HS-5 (cell line): ENCODE measurements around the gene TRIP13.

Source experiments
- DNase-seq: peaks from one replicate; pipeline ENCODE4 v3.0.0-alpha.2; 2012; ENCODE audit warnings: low read depth

TRIP13 gene

DNA sequence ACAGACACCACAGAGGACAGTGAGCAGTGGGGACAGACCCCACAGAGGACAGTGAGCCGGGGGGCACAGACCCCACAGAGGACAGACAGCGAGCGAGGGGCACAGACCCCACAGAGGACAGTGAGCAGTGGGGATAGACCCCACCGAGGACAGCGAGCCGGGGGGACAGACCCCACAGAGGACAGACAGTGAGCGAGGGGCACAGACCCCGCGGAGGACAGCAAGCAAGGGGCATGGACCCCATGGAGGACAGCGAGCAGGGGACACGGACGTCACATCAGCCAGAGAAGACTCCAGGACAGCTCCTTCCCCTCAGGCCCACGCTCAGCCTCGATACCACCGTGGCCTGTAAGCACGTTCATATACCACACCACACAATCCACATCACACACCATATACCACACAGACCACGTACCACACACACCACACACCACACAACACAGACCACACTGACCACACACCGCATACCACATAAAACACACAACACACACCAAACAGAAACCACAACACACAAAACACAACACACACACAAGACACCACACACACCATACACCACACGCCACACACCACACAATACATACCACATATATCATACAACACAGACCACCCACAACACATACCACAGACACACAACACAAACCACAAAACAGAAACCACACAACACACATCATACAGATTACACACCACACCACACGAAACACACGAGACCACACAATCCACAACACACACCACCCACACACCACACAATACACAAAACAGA is 36.7 kb upstream of the TRIP13 start:
- no peak for DNase-seq

DNA sequence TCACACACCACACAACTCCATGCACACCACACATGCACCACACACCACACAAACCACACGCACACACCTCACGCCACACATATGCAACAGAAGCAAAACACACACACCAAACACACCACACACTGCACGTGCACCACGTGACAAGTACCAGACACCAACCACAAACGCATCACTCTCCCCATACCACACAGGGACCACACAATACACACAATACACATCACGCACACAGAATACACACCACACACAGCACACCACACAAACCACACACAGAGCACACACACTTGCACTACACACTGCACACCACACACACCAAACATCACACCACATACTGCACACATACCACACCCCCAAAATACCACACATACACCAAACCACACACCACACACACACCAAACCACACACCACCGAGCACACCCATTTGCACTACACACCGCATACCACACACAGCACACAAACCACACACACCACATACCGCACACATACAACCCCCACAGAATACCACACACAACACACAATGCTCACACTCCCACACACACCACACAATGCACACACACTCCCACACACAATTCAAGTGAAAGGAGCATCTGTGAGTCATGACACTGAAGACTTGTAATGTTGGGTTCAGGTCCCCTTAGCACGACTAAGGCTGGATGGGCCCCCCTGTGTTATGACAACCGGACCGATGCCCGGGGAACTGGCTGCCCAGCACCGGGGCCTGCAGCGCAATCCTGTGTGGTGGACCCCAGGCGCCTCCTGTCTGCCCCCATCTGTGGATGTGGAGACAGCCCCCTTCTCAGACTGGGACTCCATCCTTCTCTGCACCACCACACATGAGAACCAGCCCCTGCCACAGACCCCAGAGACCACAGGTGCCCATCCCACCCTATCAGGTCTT is 35.9 kb upstream of the TRIP13 start:
- DNase-seq = no peak

GRCh38 chr5:858726-859125 is 34.0 kb upstream of the TRIP13 start:
- no peak for DNase-seq

DNA sequence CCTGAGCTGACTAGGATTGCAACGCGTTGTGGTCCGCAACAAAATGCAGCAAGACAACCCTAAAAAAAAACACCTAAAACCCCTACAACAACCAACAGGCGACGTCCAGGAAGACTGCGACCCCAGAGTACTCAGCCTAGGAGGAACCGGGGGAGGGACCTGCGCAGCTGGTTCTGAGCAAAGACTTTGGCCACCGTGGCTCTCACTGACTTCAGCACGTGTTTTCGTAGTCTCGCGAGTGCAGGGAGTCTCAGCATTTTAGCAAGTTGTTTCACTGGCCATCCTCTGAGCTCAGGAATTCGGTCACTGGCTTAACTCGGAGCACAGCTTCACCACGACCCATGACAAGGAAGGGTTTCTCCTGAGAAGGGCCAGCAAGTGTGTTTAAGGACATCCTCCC is 33.3 kb upstream of the TRIP13 start:
- no peak for DNase-seq

GRCh38 chr5:859798-860296 is 32.8 kb upstream of the TRIP13 start:
- DNase-seq = no peak

GRCh38 chr5:860506-861150 is 32.1 kb upstream of the TRIP13 start:
- no peak for DNase-seq

- DNase-seq = no peak
These were observed 31.0 kb upstream of the TRIP13 start for GRCh38 chr5:861442-862366.

DNA sequence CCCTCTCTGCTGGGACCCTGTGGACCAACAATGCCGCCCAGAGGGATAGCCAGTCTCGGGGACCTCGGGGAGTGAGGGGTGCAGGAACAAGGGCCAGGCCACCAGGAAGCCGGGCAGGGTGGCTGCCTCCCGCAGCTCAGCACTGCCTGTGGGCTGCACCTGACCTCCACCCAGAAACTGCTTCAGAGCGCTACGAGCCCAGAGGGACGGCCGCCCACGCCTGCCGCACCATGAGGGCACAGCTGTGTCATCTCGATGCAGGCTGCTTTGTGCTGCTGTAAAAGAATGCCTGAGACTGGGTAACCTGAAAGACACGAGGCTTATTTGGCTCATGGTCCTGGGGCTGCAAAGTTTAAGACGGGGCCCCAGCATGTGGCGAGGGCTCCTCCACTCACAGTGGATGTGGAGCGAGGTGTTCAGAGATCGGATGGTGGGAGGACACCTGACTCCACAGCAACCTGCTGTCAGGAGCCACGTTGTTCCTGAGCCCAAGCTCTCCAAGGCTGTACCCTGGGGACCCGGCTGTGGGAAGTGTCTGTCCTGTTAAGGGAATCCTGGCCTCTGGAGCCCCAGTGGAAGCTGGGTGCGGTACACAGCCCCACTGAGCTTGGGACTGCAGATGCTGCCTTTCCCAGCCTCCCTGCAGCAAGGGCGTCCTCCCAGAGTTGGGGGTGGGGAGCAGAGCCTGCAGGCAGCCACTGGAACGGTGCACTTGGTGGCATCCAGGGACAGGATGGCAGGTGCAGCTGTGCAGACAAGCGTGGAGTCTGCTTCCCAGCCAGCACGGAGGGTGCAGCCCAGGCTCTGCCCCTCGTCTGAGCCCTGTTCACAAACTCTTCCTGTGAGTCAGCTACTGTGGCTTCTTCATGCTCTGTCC is 30.1 kb upstream of the TRIP13 start:
- no peak for DNase-seq

GRCh38 chr5:863244-863805 is 29.4 kb upstream of the TRIP13 start:
- DNase-seq = no peak

- DNase-seq = no peak
These were observed 28.1 kb upstream of the TRIP13 start for GRCh38 chr5:864492-865167.

- no peak for DNase-seq
These were observed 27.5 kb upstream of the TRIP13 start for GRCh38 chr5:865168-865521.

DNA sequence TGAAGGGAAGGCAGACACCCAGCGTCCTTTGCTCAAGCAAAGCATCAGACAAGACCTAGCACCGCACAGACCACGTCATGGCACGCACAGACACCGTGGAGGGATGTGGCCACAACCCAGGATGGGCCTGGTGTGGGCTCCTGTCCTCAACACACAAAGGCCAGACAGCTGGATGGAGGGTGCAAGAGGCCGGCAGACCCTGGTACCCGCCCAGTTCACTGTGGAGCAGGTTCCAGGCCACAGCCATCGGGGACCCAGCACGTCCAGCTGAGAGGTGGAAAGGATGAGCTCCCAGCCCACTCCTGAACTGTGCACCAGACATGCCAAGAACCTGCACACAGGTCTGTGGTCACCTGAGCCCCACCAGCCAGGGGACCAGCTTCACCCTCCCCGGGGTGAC is 26.9 kb upstream of the TRIP13 start:
- DNase-seq = no peak

GRCh38 chr5:867300-867870 is 25.3 kb upstream of the TRIP13 start:
- DNase-seq = no peak

DNA sequence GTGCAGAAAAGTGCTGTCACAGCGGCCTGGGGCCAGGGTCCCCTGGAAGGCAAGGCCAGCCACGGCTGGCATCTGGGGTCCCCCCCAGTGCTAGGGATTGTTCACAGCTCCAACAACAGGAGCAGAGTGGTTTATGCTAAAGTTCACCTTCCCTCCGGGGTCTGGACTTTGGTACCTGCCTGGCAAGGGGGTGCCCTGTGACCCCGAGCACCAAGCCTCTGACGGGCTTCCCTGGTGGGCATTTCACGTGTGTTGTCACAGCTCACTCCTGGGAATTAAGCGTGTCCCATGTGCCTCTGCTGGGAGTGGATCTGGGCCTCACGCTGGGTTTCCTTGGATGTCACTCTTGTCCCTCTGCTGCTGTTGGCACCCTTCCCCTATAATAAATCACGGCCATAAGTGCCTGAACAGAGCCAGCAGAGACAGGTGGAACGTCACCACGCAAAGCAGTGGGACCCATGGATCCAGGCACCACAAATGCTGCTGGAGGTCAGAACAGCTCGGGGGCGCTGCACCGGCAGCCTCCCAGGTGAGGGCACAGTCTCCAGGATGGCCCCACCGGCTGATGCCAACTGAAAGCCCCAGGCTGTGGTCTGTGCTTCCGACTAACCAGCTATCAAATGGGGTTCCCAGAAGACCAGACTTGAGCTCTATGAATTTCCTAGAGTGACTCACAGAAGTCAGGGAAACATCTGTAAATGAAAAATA is 24.1 kb upstream of the TRIP13 start:
- DNase-seq = no peak

GRCh38 chr5:870956-871355 is 21.7 kb upstream of the TRIP13 start:
- DNase-seq = no peak

GRCh38 chr5:871596-872298 is 20.9 kb upstream of the TRIP13 start:
- DNase-seq = no peak

DNA sequence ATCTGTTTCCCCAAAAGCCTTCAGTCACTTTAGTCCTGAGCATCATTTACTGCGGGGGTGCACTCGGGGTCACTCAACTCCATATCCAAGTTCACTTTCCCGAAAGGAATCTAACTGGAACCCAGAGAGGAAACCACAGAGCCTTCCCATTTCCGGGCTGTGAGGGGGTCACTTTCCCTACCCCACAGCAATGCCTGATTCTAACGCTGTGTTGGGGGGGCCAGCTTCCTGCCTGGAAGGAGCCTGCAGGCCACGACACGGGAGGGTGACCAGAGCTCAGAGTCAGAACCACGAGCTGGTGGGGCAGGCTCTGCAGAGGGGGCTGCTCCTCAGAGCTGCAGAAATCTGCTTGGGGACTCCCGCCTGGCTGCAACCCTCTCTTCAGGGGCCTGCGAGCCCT is 20.4 kb upstream of the TRIP13 start:
- no peak for DNase-seq

DNA sequence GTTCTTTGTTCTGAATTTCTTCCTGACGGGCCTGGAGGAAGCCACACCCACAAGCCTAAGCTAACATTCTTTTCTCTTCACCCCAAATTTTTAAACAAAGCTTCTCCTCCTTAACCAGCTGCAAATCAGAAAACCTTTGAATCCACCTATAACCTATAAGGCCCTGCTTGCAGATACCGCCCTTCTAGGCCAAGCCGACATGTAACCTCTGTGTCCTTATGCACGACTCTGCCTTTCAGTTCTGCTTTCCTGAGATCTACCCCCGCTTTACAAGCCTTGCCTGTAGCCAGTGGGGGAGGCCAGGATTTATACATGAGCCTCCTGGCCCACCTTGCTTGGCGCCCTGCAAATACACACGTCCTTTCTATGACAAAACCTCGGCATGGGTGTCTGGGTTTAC is 19.4 kb upstream of the TRIP13 start:
- no peak for DNase-seq
